CD4-positive, alpha-beta memory T cell (primary cell): ENCODE results near the gene CLDN9. TPM values are rescaled to one million over a fixed set of nuclear protein-coding genes. Genes with fewer than 3 reads are reported as not detected.

Experiments
- CTCF ChIA-PET: fragments of 350-600 bp; sonication (Branson Sonifier 250); formaldehyde crosslinking; loops from one replicate; lab custom pipeline; 2021; ENCODE audit warnings: inconsistent platforms; ENCODE audit not compliant: partially characterized antibody; lab: Charles Lee
- POLR2A ChIA-PET: fragments of 350-600 bp; sonication (Branson Sonifier 250); formaldehyde crosslinking; loops from one replicate; lab custom pipeline; 2021; ENCODE audit not compliant: partially characterized antibody; lab: Charles Lee
- DNase-seq, 5 donors: peaks; one replicate each; pipeline versions ENCODE4 v3.0.0 to v3.0.0-alpha.2; 2020 to 2022; ENCODE audit warnings: mixed read lengths in 1 of 5
- H3K27ac ChIP-seq: one replicate; pipeline ENCODE4 v1.7.0; 2013; ENCODE audit warnings: low read depth, low read length
- H3K27me3 ChIP-seq: 2 replicates; pipeline ENCODE4 v1.7.0; 2013; ENCODE audit warnings: mild to moderate bottlenecking, low read length, moderate library complexity; ENCODE audit not compliant: insufficient read depth
- H3K36me3 ChIP-seq: 2 replicates; pipeline ENCODE4 v1.7.0; 2013; ENCODE audit warnings: mild to moderate bottlenecking, low read length, moderate library complexity; ENCODE audit not compliant: insufficient read depth
- H3K4me1 ChIP-seq: 2 replicates; pipeline ENCODE4 v1.7.0; 2013; ENCODE audit warnings: mild to moderate bottlenecking, low read length, moderate library complexity; ENCODE audit not compliant: insufficient read depth
- H3K4me3 ChIP-seq, 2 donors: one replicate each; pipeline ENCODE4 v1.7.0; 2013; ENCODE audit warnings: low read length in 2 of 2, mild to moderate bottlenecking in 1 of 2
- H3K9me3 ChIP-seq, 2 donors: one replicate each; pipeline ENCODE4 v1.7.0; 2013; ENCODE audit warnings: low read length in 2 of 2, control low read depth in 1 of 2; ENCODE audit not compliant: control insufficient read depth in 1 of 2
- H3K27ac Mint-ChIP-seq, 7 donors: one replicate each; pipeline ENCODE4 v1.8.0; 2020 to 2021; ENCODE audit warnings: mixed read lengths in 7 of 7, mild to moderate bottlenecking in 6 of 7, inconsistent platforms in 3 of 7, moderate library complexity in 3 of 7
- H3K27me3 Mint-ChIP-seq, 2 donors: one replicate each; pipeline ENCODE4 v1.8.0; 2020 to 2021; ENCODE audit warnings: mixed read lengths in 2 of 2
- H3K36me3 Mint-ChIP-seq, 2 donors: one replicate each; pipeline ENCODE4 v1.8.0; 2020 to 2021; ENCODE audit warnings: mixed read lengths in 2 of 2, inconsistent platforms in 1 of 2, mild to moderate bottlenecking in 1 of 2
- H3K4me1 Mint-ChIP-seq, 4 donors: one replicate each; pipeline ENCODE4 v1.8.0; 2020 to 2021; ENCODE audit warnings: mixed read lengths in 4 of 4, mild to moderate bottlenecking in 1 of 4
- H3K4me3 Mint-ChIP-seq, 8 donors: one replicate each; pipeline ENCODE4 v1.8.0; 2020 to 2021; ENCODE audit warnings: mixed read lengths in 8 of 8, mild to moderate bottlenecking in 7 of 8, moderate library complexity in 6 of 8, inconsistent platforms in 3 of 8
- H3K9me3 Mint-ChIP-seq, 8 donors: one replicate each; pipeline ENCODE4 v1.8.0; 2020 to 2021; ENCODE audit warnings: mixed read lengths in 8 of 8, mild to moderate bottlenecking in 5 of 8, inconsistent platforms in 3 of 8, moderate library complexity in 1 of 8
- intact Hi-C: fragments of 100-400 bp; cut with micrococcal nuclease; formaldehyde crosslinking; loops from one replicate; pipeline ENCODE4 v1.15.1; 2023
- polyA plus RNA-seq, 2 donors: library from polyadenylated mRNA; unstranded; fragments of 300-500 nt; fragmentation: Illumina TruSeq; gene quantifications; one replicate each; pipeline ENCODE4 v1.2.3, GENCODE V29; 2021
- total RNA-seq, 2 experiments: library from RNA; stranded (reverse); gene quantifications; one replicate each; pipeline ENCODE4 v1.2.3, GENCODE V29; 2021

The CLDN9 gene
- total and polyA plus RNA-seq, 4 experiments from 2014 or later = not detected

- peaks cover 0 to 3% (median 0%) of the 10 kb centered on the region in 8 donors for H3K9me3 Mint-ChIP-seq
- peaks cover 22 to 23% of the 10 kb centered on the region in 2 donors for H3K27me3 Mint-ChIP-seq
- Histone ChIP-seq H3K9me3 (no peaks in the 10 kb centered on the region), H3K27ac (no peak overlapping the region), H3K36me3 (peaks cover 20% of the 10 kb centered on the region), H3K4me3 (peak overlapping the region in 1 of 2 donors; percentile 41), H3K27me3 (peaks cover 13% of the 10 kb centered on the region), H3K4me1 (peaks cover 25% of the 10 kb centered on the region)
- H3K36me3 Mint-ChIP-seq = peaks cover 0 to 10% of the 10 kb centered on the region in 2 donors
- POLR2A ChIA-PET = interaction anchor here (0.6 to 5.4 kb wide), 15 partner anchors 8 to 415 kb away, joined by 3 to 37 read pairs (median 4); partner anchors contain the start of genes MMP25, TNFRSF12A and ZNF213
- CTCF ChIA-PET = interaction anchor here (1.1 to 18.6 kb wide), 13 partner anchors 9 to 142 kb away, joined by 3 to 444 read pairs (median 14); partner anchors contain the start of genes CLDN9, MMP25, PAQR4 and TNFRSF12A
- intact Hi-C loops = loop anchor here (2.0 to 10.0 kb wide), 2 partner anchors 71 to 125 kb away; no protein-coding TSS in a partner anchor
- H3K4me1 Mint-ChIP-seq = peaks cover 11 to 32% (median 19%) of the 10 kb centered on the region in 4 donors
- H3K4me3 Mint-ChIP-seq = peak overlapping the region; percentile 52 to 88 (median 74)
- H3K27ac Mint-ChIP-seq = peak overlapping the region in 2 of 7 donors; percentile 72 to 81
- DNase-seq = peak in 3 of 5 donors; percentile 36 to 43 (median 37)
Observed at GRCh38 chr16:3029491-3030221, 16.9 kb downstream of the CLDN9 start.

DNA sequence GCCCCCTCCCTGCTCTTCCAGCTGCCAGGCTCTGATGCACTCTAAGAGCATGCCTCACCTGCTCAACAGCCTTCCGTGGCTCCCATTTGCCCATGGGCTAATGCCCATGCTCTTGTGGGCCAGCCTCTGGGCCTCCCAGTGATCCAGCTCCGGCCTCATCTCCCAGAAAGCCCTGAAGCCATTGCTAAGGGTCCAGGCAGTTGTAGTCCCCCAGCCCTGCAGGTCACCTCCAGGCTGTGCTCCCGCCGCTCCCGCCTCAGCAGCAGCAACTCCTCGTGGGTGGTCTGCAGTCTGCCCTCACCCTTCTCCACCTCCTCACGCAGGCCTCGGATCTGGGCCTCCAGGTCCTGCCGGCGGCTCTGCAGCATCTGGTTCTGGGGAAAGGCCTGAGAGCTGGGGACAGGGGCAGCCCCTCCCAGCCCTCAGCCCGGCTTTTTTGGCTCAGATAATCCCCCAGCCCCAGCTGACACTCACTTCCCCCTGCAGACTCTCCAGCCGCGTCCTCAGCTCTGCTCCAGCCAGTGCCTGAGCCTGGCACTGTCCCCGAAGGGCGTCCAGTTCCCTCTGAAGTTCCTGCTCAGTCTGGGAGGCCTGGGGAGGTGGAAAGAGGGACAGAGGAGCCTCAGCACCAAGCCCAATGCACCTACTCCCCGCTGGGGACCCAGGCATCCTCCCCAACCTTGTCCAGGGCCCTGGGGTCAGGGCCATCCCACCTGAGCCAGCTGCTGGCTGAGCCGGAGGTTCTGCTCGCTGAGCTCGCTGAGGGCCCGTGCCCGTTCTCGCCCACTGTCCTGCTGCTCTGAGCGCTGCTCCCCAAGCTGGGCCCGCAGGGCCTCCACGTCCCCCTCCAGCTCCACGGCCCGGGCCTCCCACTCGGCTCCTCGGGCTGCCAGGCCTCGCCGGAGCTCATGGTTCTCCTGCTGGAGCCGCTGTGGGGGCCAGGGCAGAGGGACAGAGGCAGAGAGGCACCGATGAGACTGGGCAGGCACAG lies 17.8 kb downstream of the CLDN9 start:
- peaks cover 16% of the 10 kb centered on the region for H3K27me3 ChIP-seq
- Mint-ChIP-seq H3K27ac (peak overlapping the region in 1 of 7 donors; percentile 81), H3K36me3 (peaks cover 0 to 10% of the 10 kb centered on the region in 2 donors), H3K27me3 (peaks cover 23 to 28% of the 10 kb centered on the region in 2 donors), H3K4me1 (peaks cover 11 to 32% (median 20%) of the 10 kb centered on the region in 4 donors), H3K4me3 (peak overlapping the region; percentile 49 to 88 (median 74)), H3K9me3 (peaks cover 0 to 3% (median 0%) of the 10 kb centered on the region in 8 donors)
- intact Hi-C loops = loop anchor here (1.0 to 2.0 kb wide), 4 partner anchors 28 to 136 kb away; no protein-coding TSS in a partner anchor
- ChIA-PET CTCF (interaction anchor here (0.6 to 18.6 kb wide), 21 partner anchors 9 to 311 kb away, joined by 3 to 444 read pairs (median 5); partner anchors contain the start of genes CLDN9, MMP25, PAQR4 and TNFRSF12A), POLR2A (interaction anchor here (0.6 to 5.4 kb wide), 17 partner anchors 9 to 414 kb away, joined by 3 to 37 read pairs (median 6); partner anchors contain the start of genes MMP25, TNFRSF12A, ZNF213 and ZSCAN10)
- H3K4me1 ChIP-seq = peaks cover 25% of the 10 kb centered on the region
- no peak overlapping the region for H3K4me3 ChIP-seq
- H3K9me3 ChIP-seq = no peaks in the 10 kb centered on the region
- H3K36me3 ChIP-seq = peaks cover 19% of the 10 kb centered on the region
- DNase-seq = no peak
- H3K27ac ChIP-seq = no peak overlapping the region

GRCh38 chr16:3032624-3033023 lies 19.9 kb downstream of the CLDN9 start:
- Histone ChIP-seq H3K27ac (no peak overlapping the region), H3K4me1 (peaks cover 33% of the 10 kb centered on the region), H3K9me3 (no peaks in the 10 kb centered on the region), H3K36me3 (no peaks in the 10 kb centered on the region), H3K27me3 (peaks cover 35% of the 10 kb centered on the region), H3K4me3 (no peak overlapping the region)
- no peak for DNase-seq
- Mint-ChIP-seq H3K36me3 (no peaks in the 10 kb centered on the region), H3K4me3 (peak overlapping the region in 1 of 8 donors; percentile 36), H3K27me3 (peaks cover 35 to 40% of the 10 kb centered on the region in 2 donors), H3K9me3 (peaks cover 0 to 3% (median 0%) of the 10 kb centered on the region in 8 donors), H3K4me1 (peaks cover 15 to 37% (median 24%) of the 10 kb centered on the region in 4 donors), H3K27ac (no peak overlapping the region)
- intact Hi-C loops = no loop called here
- ChIA-PET CTCF (interaction anchor here (1.4 to 18.6 kb wide), 10 partner anchors 10 to 139 kb away, joined by 5 to 444 read pairs (median 18); partner anchors contain the start of genes CLDN9, TNFRSF12A and ZNF213), POLR2A (interaction anchor here (1.1 to 3.5 kb wide), 9 partner anchors 9 to 102 kb away, joined by 4 to 19 read pairs (median 6); partner anchors contain the start of genes MMP25, ZNF213 and ZSCAN10)

DNA sequence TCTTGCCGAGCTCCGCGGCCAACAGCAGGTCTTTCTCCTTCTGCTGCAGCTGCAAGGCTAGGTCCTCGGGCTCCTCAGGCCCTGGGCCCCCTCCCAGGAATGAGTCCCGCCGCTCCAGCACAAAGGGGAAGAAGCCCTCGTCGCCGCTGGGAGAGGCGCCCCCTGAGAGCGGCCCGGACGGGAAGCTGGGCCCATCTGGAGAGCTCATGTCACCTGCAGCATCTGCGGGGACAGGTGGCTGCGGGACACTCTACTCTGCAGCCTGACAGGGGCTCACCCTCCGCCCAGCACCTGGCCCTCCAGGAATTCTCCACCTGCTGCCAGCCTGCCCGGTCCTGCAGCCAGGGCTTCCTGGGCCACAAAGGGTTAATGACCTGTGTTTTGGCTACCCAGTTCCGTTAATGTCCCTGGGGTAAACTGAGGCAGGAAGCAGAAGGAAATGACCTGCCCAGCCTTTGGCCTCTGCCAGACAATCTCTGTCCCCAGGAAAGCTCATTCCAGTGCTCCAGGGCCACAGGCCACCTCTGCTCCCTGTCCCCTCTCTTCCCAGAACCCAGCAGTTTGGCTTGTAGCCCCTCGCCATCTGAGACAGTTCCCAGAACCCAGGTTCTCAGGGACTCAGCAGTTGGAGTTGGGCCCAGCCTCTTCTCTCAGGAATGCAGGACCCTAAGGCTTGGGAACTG lies 22.7 kb downstream of the CLDN9 start:
- no peak overlapping the region for H3K27ac Mint-ChIP-seq
- no peak overlapping the region for H3K4me3 ChIP-seq
- peaks cover 5 to 16% (median 10%) of the 10 kb centered on the region in 4 donors for H3K4me1 Mint-ChIP-seq
- H3K9me3 Mint-ChIP-seq = peaks cover 0 to 1% (median 0%) of the 10 kb centered on the region in 8 donors
- H3K27ac ChIP-seq = no peak overlapping the region
- no peaks in the 10 kb centered on the region for H3K36me3 ChIP-seq
- peaks cover 46 to 49% of the 10 kb centered on the region in 2 donors for H3K27me3 Mint-ChIP-seq
- H3K4me3 Mint-ChIP-seq = peak overlapping the region in 3 of 8 donors; percentile 20 to 59 (median 40)
- CTCF ChIA-PET = interaction anchor here (0.7 to 18.6 kb wide), 6 partner anchors 10 to 123 kb away, joined by 3 to 444 read pairs (median 8); partner anchors contain the start of genes CLDN9 and ZNF213
- no peak for DNase-seq
- H3K27me3 ChIP-seq = peaks cover 50% of the 10 kb centered on the region
- no peaks in the 10 kb centered on the region for H3K9me3 ChIP-seq
- intact Hi-C loops = no loop called here
- H3K4me1 ChIP-seq = peaks cover 8% of the 10 kb centered on the region
- POLR2A ChIA-PET = interaction anchor here (0.8 to 1.3 kb wide), 4 partner anchors 13 to 25 kb away, joined by 3 to 6 read pairs (median 4); no protein-coding TSS in a partner anchor
- no peaks in the 10 kb centered on the region for H3K36me3 Mint-ChIP-seq

GRCh38 chr16:3035972-3036725 lies 23.4 kb downstream of the CLDN9 start:
- Mint-ChIP-seq H3K36me3 (no peaks in the 10 kb centered on the region), H3K9me3 (peaks cover 0 to 1% (median 0%) of the 10 kb centered on the region in 8 donors), H3K4me3 (peak overlapping the region in 5 of 8 donors; percentile 20 to 59 (median 40)), H3K27me3 (peaks cover 46 to 49% of the 10 kb centered on the region in 2 donors), H3K27ac (peak overlapping the region in 1 of 7 donors; percentile 30), H3K4me1 (peaks cover 5 to 16% (median 9%) of the 10 kb centered on the region in 4 donors)
- H3K9me3 ChIP-seq = no peaks in the 10 kb centered on the region
- intact Hi-C loops = no loop called here
- H3K36me3 ChIP-seq = no peaks in the 10 kb centered on the region
- H3K4me3 ChIP-seq = no peak overlapping the region
- peaks cover 48% of the 10 kb centered on the region for H3K27me3 ChIP-seq
- ChIA-PET CTCF (interaction anchor here (2.9 to 18.6 kb wide), 3 partner anchors 12 to 95 kb away, joined by 10 to 444 read pairs (median 277); partner anchors contain the start of genes CLDN9 and ZNF213), POLR2A (interaction anchor here (0.8 to 3.8 kb wide), 5 partner anchors 12 to 26 kb away, joined by 3 to 14 read pairs (median 4); no protein-coding TSS in a partner anchor)
- DNase-seq = no peak
- H3K27ac ChIP-seq = no peak overlapping the region
- peaks cover 8% of the 10 kb centered on the region for H3K4me1 ChIP-seq
